Large intestine (tissue), 12 donors: Measurements from ENCODE around the gene ITGA5. TPM values are rescaled to one million over a fixed set of nuclear protein-coding genes. Genes with fewer than 3 reads are reported as not detected.

Experiments
- DNase-seq, 2 donors: peaks; one replicate each; pipeline versions ENCODE4 v3.0.0 to v3.0.0-alpha.2; 2013
- H3K27ac ChIP-seq: one replicate; pipeline ENCODE4 v1.5.1; 2013; ENCODE audit warnings: low read length
- H3K27me3 ChIP-seq: 2 replicates; pipeline ENCODE4 v1.6.1; 2013; ENCODE audit warnings: low read length; ENCODE audit not compliant: control insufficient read depth, insufficient read depth
- H3K36me3 ChIP-seq: 2 replicates; pipeline ENCODE4 v1.6.1; 2013; ENCODE audit warnings: low read length; ENCODE audit not compliant: control insufficient read depth, insufficient read depth
- H3K4me1 ChIP-seq: one replicate; pipeline ENCODE4 v1.6.1; 2013; ENCODE audit warnings: low read length; ENCODE audit not compliant: control insufficient read depth, insufficient read depth
- H3K4me3 ChIP-seq: one replicate; pipeline ENCODE4 v1.5.1; 2013; ENCODE audit warnings: low read length
- H3K9me3 ChIP-seq: one replicate; pipeline ENCODE4 v1.6.1; 2013; ENCODE audit warnings: mild to moderate bottlenecking, low read depth, low read length, moderate library complexity; ENCODE audit not compliant: control insufficient read depth
- WGBS: methylation state at CpG from one replicate; pipeline ENCODE4 v1.1.5; 2013; ENCODE audit warnings: low lambda C conversion rate; ENCODE audit not compliant: insufficient coverage; 5-methylcytosine and 5-hydroxymethylcytosine counted together
- long read RNA-seq, 11 donors: transcript quantifications; one replicate each; lab custom pipeline, GENCODE V29; 2026
- polyA plus RNA-seq: library from polyadenylated mRNA; unstranded; fragments of 120-200 nt; gene quantifications from one replicate; pipeline ENCODE4 v1.2.1, GENCODE V29; 2013

Gene ITGA5
- 23.9 TPM for polyA plus RNA-seq
- long read RNA-seq, donor 1, full-length matches to known transcripts: 1 of 1 reads
- long read RNA-seq, donor 1, partial matches to known transcripts: 0 of 1 reads
- long read RNA-seq, donor 1, other reads (novel, unspliced or antisense): 0 of 1 reads
- long read RNA-seq, donor 2: 0 reads
- long read RNA-seq, donor 3: 0 reads
- long read RNA-seq, donor 4: 0 reads
- long read RNA-seq, donor 5, full-length matches to known transcripts: 2 of 2 reads
- long read RNA-seq, donor 5, partial matches to known transcripts: 0 of 2 reads
- long read RNA-seq, donor 5, other reads (novel, unspliced or antisense): 0 of 2 reads
- long read RNA-seq, donor 6, full-length matches to known transcripts: 2 of 2 reads
- long read RNA-seq, donor 6, partial matches to known transcripts: 0 of 2 reads
- long read RNA-seq, donor 6, other reads (novel, unspliced or antisense): 0 of 2 reads
- long read RNA-seq, donor 7, partial matches to known transcripts: 0 of 1 reads
- long read RNA-seq, donor 7, other reads (novel, unspliced or antisense): 0 of 1 reads
- long read RNA-seq, donor 8, full-length matches to known transcripts: 2 of 2 reads
- long read RNA-seq, donor 8, partial matches to known transcripts: 0 of 2 reads
- long read RNA-seq, donor 8, other reads (novel, unspliced or antisense): 0 of 2 reads
- long read RNA-seq, donor 9: 0 reads
- long read RNA-seq, donor 10: 0 reads
- long read RNA-seq, donor 11, full-length matches to known transcripts: 2 of 2 reads
- long read RNA-seq, donor 11, partial matches to known transcripts: 0 of 2 reads
- long read RNA-seq, donor 11, other reads (novel, unspliced or antisense): 0 of 2 reads

DNA sequence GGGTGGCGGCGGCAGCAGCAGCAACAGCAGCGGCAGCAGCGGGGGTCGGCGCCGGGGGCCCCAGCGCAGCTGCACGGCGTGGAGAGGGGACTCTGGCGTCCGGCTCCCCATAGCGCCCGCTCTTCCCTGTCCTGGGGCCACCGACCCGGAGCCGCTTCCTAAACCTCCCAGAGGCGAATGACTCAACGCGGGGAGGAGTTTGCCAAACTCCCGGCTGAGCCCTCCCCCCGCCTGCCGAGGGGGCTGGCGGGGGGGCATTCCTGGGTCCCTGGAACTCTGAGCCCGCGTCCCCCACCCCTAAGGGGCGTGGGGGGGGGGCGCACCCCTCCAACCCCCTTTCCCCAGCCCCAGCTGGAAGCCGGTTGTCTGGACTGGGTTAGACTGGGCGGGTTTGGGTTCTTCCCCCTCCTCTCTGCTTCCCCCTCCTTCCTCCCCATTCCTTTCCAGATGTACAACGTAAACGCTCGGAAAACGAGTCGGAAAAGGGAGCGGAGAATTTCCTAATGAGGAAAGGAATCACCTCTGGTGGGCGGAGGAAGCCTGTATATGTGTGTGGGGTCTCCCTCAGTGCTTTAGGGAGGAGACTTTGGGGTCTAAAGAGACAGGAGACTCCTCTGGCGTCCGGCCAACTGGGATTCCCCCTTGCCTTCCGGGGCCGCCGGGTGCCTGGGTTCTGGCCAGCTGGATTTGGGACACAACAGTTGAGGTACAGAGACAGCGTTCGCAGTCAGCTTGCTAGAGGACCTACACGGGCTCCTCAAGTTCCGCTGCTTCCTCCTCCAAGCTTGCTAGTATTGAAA, at the start of gene ITGA5:
Gene ITGA5 (minus strand): TSS at position 179 of the 800 bp plus-strand sequence. CDS start 68 bp downstream, at position 111.
- DNase-seq: peak in 1 of 2 donors; percentile 55
- no peaks in the 10 kb centered on the region for H3K4me1 ChIP-seq
- no peaks in the 10 kb centered on the region for H3K36me3 ChIP-seq
- H3K4me3 ChIP-seq: peak within 1 kb of the TSS; percentile 52
- no CpG with 5 or more reads among the region's 46 CpGs for WGBS
- H3K27ac ChIP-seq: peak within 1 kb of the TSS; percentile 49
- no peaks in the 10 kb centered on the region for H3K9me3 ChIP-seq
- H3K27me3 ChIP-seq: peaks cover 75% of the 10 kb centered on the region

- Histone ChIP-seq H3K4me3 (no peak overlapping the region), H3K4me1 (no peaks in the 10 kb centered on the region), H3K27me3 (peaks cover 14% of the 10 kb centered on the region), H3K27ac (no peak overlapping the region), H3K9me3 (no peaks in the 10 kb centered on the region), H3K36me3 (no peaks in the 10 kb centered on the region)
- no peak for DNase-seq
- 22% methylated on average over 1 of the region's 1 CpG for WGBS
Observed at GRCh38 chr12:54465857-54466523, 46.9 kb upstream of the ITGA5 start.

- H3K4me1 ChIP-seq: no peaks in the 10 kb centered on the region
- no peak for DNase-seq
- no peaks in the 10 kb centered on the region for H3K36me3 ChIP-seq
- H3K9me3 ChIP-seq: no peaks in the 10 kb centered on the region
- WGBS: 71% methylated on average over 1 of the region's 3 CpGs
- no peak overlapping the region for H3K27ac ChIP-seq
- H3K27me3 ChIP-seq: peaks cover 14% of the 10 kb centered on the region
- no peak overlapping the region for H3K4me3 ChIP-seq
Observed at GRCh38 chr12:54463484-54463883, 44.4 kb upstream of the ITGA5 start.

- H3K4me1 ChIP-seq: no peaks in the 10 kb centered on the region
Observed at GRCh38 chr12:54463034-54463433, 44.0 kb upstream of the ITGA5 start.

GRCh38 chr12:54460317-54460923, 41.4 kb upstream of the ITGA5 start:
- H3K4me3 ChIP-seq: no peak overlapping the region
- no peaks in the 10 kb centered on the region for H3K36me3 ChIP-seq
- no peaks in the 10 kb centered on the region for H3K4me1 ChIP-seq
- H3K9me3 ChIP-seq: no peaks in the 10 kb centered on the region
- 87% methylated on average over 3 of the region's 9 CpGs for WGBS
- peaks cover 14% of the 10 kb centered on the region for H3K27me3 ChIP-seq
- no peak overlapping the region for H3K27ac ChIP-seq
- no peak for DNase-seq

More at GRCh38 chr12:54463034-54463433, 44.0 kb upstream of the ITGA5 start:
- Histone ChIP-seq H3K36me3 (no peaks in the 10 kb centered on the region), H3K27ac (no peak overlapping the region), H3K9me3 (no peaks in the 10 kb centered on the region), H3K27me3 (peaks cover 14% of the 10 kb centered on the region), H3K4me3 (no peak overlapping the region)
- WGBS: no CpG with 5 or more reads among the region's 2 CpGs
- DNase-seq: no peak

DNA sequence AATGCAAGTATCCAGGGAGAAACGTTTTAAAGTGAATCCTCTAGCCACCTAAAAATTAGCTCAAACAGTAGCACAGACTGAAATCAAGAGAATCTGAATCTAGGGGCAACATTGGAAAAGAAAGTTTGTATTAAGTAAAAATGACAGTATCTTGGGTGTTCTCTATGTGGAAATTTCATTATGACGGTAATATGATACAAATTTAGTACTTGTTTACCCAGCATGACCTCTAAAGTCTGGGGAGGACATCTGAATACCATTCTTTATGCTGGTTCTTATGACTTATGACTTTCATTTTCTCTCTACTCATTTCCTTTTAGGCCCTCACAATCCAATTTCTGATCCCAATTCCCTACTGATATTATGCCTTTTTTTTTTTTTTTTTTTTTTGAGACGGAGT, 40.3 kb upstream of the ITGA5 start:
- Histone ChIP-seq H3K4me1 (no peaks in the 10 kb centered on the region), H3K27me3 (peaks cover 12% of the 10 kb centered on the region)
- 83% methylated on average over 2 of the region's 3 CpGs for WGBS

DNA sequence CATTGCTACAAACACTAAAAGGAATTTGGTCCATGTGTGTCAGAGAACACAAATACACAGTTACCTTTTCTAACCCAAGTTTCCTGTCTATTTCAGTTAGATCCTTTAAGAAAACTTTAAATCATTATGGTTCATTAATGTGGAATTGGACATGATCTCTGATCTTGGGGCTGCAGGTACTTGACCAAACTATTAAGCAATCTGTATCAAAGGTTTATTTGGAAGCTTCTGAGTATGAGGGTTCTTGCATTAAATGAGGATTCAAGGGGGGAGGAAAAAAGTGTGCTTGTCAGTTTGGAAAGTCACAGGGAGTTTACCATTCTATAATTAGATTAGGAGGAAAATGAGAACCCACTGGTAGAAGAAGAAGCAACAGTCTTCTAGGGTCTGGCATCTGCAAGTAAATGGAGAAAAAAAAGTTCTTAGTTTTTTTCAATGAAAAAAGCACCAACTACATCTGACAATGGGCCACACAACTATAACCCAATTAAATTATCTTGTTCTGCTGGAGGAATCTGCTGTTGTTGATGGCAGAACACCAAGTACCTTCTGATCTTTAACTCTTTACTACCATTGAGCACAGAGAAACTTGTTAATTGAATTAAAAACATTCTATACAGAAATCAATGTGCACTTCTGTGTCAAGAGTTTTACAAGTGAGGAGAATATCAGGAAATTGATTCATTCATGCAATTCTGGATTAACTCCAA, 36.8 kb upstream of the ITGA5 start:
- H3K36me3 ChIP-seq: no peaks in the 10 kb centered on the region
- H3K27ac ChIP-seq: no peak overlapping the region
- no peak overlapping the region for H3K4me3 ChIP-seq
- H3K4me1 ChIP-seq: no peaks in the 10 kb centered on the region
- DNase-seq: no peak
- H3K27me3 ChIP-seq: no peaks in the 10 kb centered on the region
- H3K9me3 ChIP-seq: no peaks in the 10 kb centered on the region

More for the DNA sequence above, 40.3 kb upstream of the ITGA5 start:
- DNase-seq: no peak
- H3K4me3 ChIP-seq: no peak overlapping the region
- no peak overlapping the region for H3K27ac ChIP-seq
- no peaks in the 10 kb centered on the region for H3K36me3 ChIP-seq
- H3K9me3 ChIP-seq: no peaks in the 10 kb centered on the region

- H3K4me1 ChIP-seq: no peaks in the 10 kb centered on the region
- no peaks in the 10 kb centered on the region for H3K36me3 ChIP-seq
- H3K4me3 ChIP-seq: no peak overlapping the region
- no peaks in the 10 kb centered on the region for H3K27me3 ChIP-seq
- no peak for DNase-seq
- H3K27ac ChIP-seq: no peak overlapping the region
- no peaks in the 10 kb centered on the region for H3K9me3 ChIP-seq
Observed at GRCh38 chr12:54452628-54453027, 33.6 kb upstream of the ITGA5 start.

- no peak overlapping the region for H3K4me3 ChIP-seq
- peak; percentile 24 to 57 for DNase-seq
- WGBS: no CpG with 5 or more reads among the region's 4 CpGs
- H3K27ac ChIP-seq: no peak overlapping the region
- H3K36me3 ChIP-seq: no peaks in the 10 kb centered on the region
- peaks cover 6% of the 10 kb centered on the region for H3K4me1 ChIP-seq
- no peaks in the 10 kb centered on the region for H3K27me3 ChIP-seq
- no peaks in the 10 kb centered on the region for H3K9me3 ChIP-seq
Observed at GRCh38 chr12:54448344-54448743, 29.3 kb upstream of the ITGA5 start.
